Fibroblast of mammary gland (primary cell): ENCODE data around the gene ATPAF2.

Experiments used
- DNase-seq: peaks from one replicate; pipeline ENCODE4 v3.0.0-alpha.2; 2010; ENCODE audit warnings: low read depth
- H3K4me3 ChIP-seq: 2 replicates; pipeline ENCODE4 v1.5.1; 2011; ENCODE audit warnings: low read depth, mild to moderate bottlenecking, low read length, moderate library complexity; ENCODE audit not compliant: control insufficient read depth
- CTCF ChIP-seq: conservative IDR thresholded peaks from 2 replicates; pipeline ENCODE4 v1.5.1; 2011; ENCODE audit warnings: low read depth, low read length, inconsistent platforms; ENCODE audit not compliant: control insufficient read depth, insufficient read depth

ATPAF2 gene

GRCh38 chr17:17975436-17975835 lies 63.5 kb downstream of the ATPAF2 start:
- no peak overlapping the region for H3K4me3 ChIP-seq
- no peak for DNase-seq
- TF ChIP-seq CTCF: no peak

GRCh38 chr17:17972952-17973254 lies 66.1 kb downstream of the ATPAF2 start:
- peak overlapping the region; percentile 64 for H3K4me3 ChIP-seq
- no peak for TF ChIP-seq CTCF
- DNase-seq: no peak

GRCh38 chr17:17972126-17972951 lies 66.6 kb downstream of the ATPAF2 start, which contains the start of the genes DRC3 and TOM1L2:
Gene DRC3, plus strand, starts transcription at chr17:17972862. Its CDS starts 4,737 bp downstream, at chr17:17977599.
Gene TOM1L2, minus strand, starts transcription at chr17:17972400. Its CDS starts 87 bp downstream, at chr17:17972313.
- peak; percentile 100 for DNase-seq
- TF ChIP-seq CTCF: no peak
- H3K4me3 ChIP-seq: peak within 1 kb of the TSS; percentile 69

- H3K4me3 ChIP-seq: peak overlapping the region; percentile 69
- DNase-seq: no peak
- no peak for TF ChIP-seq CTCF
Measured at GRCh38 chr17:17971431-17972125, 67.4 kb downstream of the ATPAF2 start.

GRCh38 chr17:17970699-17971430 lies 68.1 kb downstream of the ATPAF2 start:
- TF ChIP-seq CTCF: no peak
- H3K4me3 ChIP-seq: peak overlapping the region; percentile 69
- DNase-seq: no peak
